ENCODE measurements around the gene LIFR. TPM values are rescaled to one million over a fixed set of nuclear protein-coding genes. Genes with fewer than 3 reads are reported as not detected.

LIFR gene
- total RNA-seq, 4 donors from 2014 or later = 73.3 to 269 (median 185) TPM

GRCh38 chr5:38509185-38509584 is 47.3 kb downstream of the LIFR start:
- TF ChIP-seq, protein P1, sequence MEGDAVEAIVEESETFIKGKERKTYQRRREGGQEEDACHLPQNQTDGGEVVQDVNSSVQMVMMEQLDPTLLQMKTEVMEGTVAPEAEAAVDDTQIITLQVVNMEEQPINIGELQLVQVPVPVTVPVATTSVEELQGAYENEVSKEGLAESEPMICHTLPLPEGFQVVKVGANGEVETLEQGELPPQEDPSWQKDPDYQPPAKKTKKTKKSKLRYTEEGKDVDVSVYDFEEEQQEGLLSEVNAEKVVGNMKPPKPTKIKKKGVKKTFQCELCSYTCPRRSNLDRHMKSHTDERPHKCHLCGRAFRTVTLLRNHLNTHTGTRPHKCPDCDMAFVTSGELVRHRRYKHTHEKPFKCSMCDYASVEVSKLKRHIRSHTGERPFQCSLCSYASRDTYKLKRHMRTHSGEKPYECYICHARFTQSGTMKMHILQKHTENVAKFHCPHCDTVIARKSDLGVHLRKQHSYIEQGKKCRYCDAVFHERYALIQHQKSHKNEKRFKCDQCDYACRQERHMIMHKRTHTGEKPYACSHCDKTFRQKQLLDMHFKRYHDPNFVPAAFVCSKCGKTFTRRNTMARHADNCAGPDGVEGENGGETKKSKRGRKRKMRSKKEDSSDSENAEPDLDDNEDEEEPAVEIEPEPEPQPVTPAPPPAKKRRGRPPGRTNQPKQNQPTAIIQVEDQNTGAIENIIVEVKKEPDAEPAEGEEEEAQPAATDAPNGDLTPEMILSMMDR (IDR thresholded peaks at IDR 0.05; ENCODE audit: low read depth) = no peak

GRCh38 chr5:38506302-38506701 is 50.1 kb downstream of the LIFR start:
- TF ChIP-seq, protein P1 (IDR thresholded peaks at IDR 0.05; ENCODE audit: low read depth) = no peak

- TF ChIP-seq, protein P1 (IDR thresholded peaks at IDR 0.05; ENCODE audit: low read depth) = no peak
Measured at GRCh38 chr5:38500573-38501260, 55.7 kb downstream of the LIFR start.

DNA sequence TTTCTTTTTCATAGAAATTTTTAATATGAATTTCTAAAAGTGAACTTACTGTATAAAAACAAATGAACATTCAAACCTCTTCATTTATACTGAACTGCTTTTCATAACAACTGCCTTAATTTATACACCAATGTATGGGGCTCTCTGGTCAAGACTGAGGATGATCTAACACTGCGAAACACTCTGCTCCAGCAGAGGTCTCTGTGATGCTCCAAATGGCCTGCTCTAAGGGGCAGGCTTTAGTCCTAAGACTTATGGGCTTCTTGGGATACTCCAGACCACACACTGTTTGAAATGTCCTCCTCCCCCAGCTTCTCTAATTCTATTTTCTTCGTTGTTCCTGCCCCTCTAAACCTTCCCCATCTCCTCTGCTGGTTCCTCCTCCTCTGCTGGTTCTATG is 58.5 kb downstream of the LIFR start:
- TF ChIP-seq, protein P1 (IDR thresholded peaks at IDR 0.05; ENCODE audit: low read depth) = no peak

DNA sequence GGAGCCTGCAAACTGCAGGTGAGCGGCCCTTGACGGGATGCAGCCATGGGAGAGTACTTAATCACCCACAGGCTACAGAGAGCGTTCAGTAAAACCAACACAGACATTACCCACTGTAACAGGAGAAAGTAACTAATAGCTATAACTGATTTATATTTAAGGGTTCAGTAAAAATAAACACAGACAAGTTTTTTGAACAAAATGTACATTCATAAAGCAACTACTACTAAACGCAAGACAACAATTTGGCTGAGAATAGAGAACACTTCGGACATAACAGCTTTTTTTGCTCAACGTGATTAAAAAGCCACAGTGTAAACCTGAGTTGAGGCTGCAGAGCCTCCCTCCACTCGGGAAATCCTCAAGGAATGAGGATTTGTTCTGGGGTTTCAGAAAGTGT is 61.7 kb downstream of the LIFR start:
- TF ChIP-seq, protein P1 (IDR thresholded peaks at IDR 0.05; ENCODE audit: low read depth) = no peak

- TF ChIP-seq, protein P1 (IDR thresholded peaks at IDR 0.05; ENCODE audit: low read depth) = no peak
Measured at GRCh38 chr5:38494175-38494574, 62.3 kb downstream of the LIFR start.

GRCh38 chr5:38483805-38484398 is 72.5 kb downstream of the LIFR start:
- TF ChIP-seq, protein P1 (IDR thresholded peaks at IDR 0.05; ENCODE audit: low read depth) = no peak

Measured in subcutaneous adipose tissue (tissue), 4 donors.